ENCODE data around the gene LRRC4B. TPM values are rescaled to one million over a fixed set of nuclear protein-coding genes. Genes with fewer than 3 reads are reported as not detected.

The LRRC4B gene
- total and polyA plus RNA-seq, 2 of the 4 experiments (the other 2 are of a cell fraction) = 0.03 TPM; not detected in 1

- TF ChIP-seq RAD21 (IDR thresholded peaks at IDR 0.05; ENCODE audit: low read length) (no peak), SMC3 (IDR thresholded peaks at IDR 0.05; ENCODE audit: low read depth, low read length) (no peak)
Measured at GRCh38 chr19:50476224-50476906, 91.9 kb downstream of the LRRC4B start, which contains the start of the genes EMC10 and GARIN5A (continued).

- in situ Hi-C loops (cut with MboI; ENCODE audit: low sequenced_read_pairs) = no loop called here
- H3K18ac ChIP-seq (ENCODE audit: low read depth, low read length) = no peak overlapping the region
- no peaks in the 10 kb centered on the region for H3K9me3 ChIP-seq (ENCODE audit: control insufficient read depth, insufficient read depth, low read length)
- H3K56ac ChIP-seq (ENCODE audit: extremely low read depth, insufficient read depth, low read length) = no peak overlapping the region
- dilution Hi-C loops (cut with HindIII; ENCODE audit: low sequenced_read_pairs, unreplicated experiment) = no loop called here
- H4K91ac ChIP-seq (ENCODE audit: insufficient read depth, low read depth, low read length) = no peak overlapping the region
- no peak overlapping the region for H3K27ac ChIP-seq (ENCODE audit: insufficient read depth, low read length)
- H3K4me3 ChIP-seq (ENCODE audit: insufficient read depth, low read depth, low read length) = peak overlapping the region; percentile 4; the same call in 1 of the 2 replicates
- no TSS peak for BruUV-seq (replicated peaks)
- peak overlapping the region; percentile 97 for H2AK9ac ChIP-seq (replicated peaks; ENCODE audit: low read depth, low read length, poor library complexity)
- peaks cover 16% of the 10 kb centered on the region; the same call in 1 of the 2 replicates for H3K36me3 ChIP-seq (ENCODE audit: control insufficient read depth, insufficient read depth, low read length)
- H3K14ac ChIP-seq (replicated peaks; ENCODE audit: low read depth, low read length) = no peak overlapping the region
- no peak overlapping the region for H2AK5ac ChIP-seq (ENCODE audit: low read depth, low read length)
- DNase-seq (no peak), ATAC-seq (ENCODE audit: low read depth) (no peak)
- ChIA-PET CTCF (no interaction called here), POLR2A (ENCODE audit: unreplicated experiment) (no interaction called here)
- intact Hi-C loops (cut with micrococcal nuclease) = loop anchor here (2.0 to 5.0 kb wide), 2 partner anchors 35 to 108 kb away; partner anchors contain the start of genes JOSD2 and NAPSA
- H3K4ac ChIP-seq (ENCODE audit: low read depth, low read length) = peak overlapping the region; percentile 11; the same call in 1 of the 2 replicates
- H2BK5ac ChIP-seq (ENCODE audit: low read depth, low read length, poor library complexity, severe bottlenecking) = no peak overlapping the region
- H3K23ac ChIP-seq (ENCODE audit: low read depth, low read length) = no peak overlapping the region
- WGBS, 2 experiments (ENCODE audit: extremely low coverage in 2 of 2, insufficient read length in 1 of 2) = 73% methylated on average over 17 of the region's 29 CpGs; no CpG with 5 or more reads in 1 of the 2 experiments
- H3K4me1 ChIP-seq (ENCODE audit: control insufficient read depth, insufficient read depth, low read length) = 0 out of 2 replicates have a peak, but pooled peaks cover 2% of the 10 kb centered on the region
- peaks cover 5% of the 10 kb centered on the region; the same call in 1 of the 2 replicates for H3K9me1 ChIP-seq (ENCODE audit: insufficient read depth, low read length)
- H3K4me2 ChIP-seq (ENCODE audit: low read depth, low read length) = no peak overlapping the region
- peaks cover 16 to 27% of the 10 kb centered on the region in 2 experiments for H3K79me1 ChIP-seq (ENCODE audit: low read depth in 1 of 2, low read length in 2 of 2)
- H4K20me1 ChIP-seq (ENCODE audit: insufficient read depth, low read length) = peaks cover 12% of the 10 kb centered on the region
- no peaks in the 10 kb centered on the region for H3K27me3 ChIP-seq (ENCODE audit: control insufficient read depth, insufficient read depth, low read length)
- peak overlapping the region; percentile 100 for H2AFZ ChIP-seq (replicated peaks; ENCODE audit: low read length, poor library complexity)
- no peak overlapping the region for H2BK15ac ChIP-seq (ENCODE audit: low read depth, low read length)
- H3K9ac ChIP-seq (ENCODE audit: low read depth, low read length) = no peak overlapping the region
- TF ChIP-seq NFE2L2 (IDR thresholded peaks at IDR 0.05; ENCODE audit: low read depth, low read length) (no peak), MXI1 (IDR thresholded peaks at IDR 0.05; ENCODE audit: borderline replicate concordance, low read depth, low read length) (no peak), RFX5 (IDR thresholded peaks at IDR 0.05; ENCODE audit: low read depth, low read length) (no peak)
- H4K8ac ChIP-seq (ENCODE audit: low read depth in 2 of 2, low read length in 2 of 2) = peak overlapping the region; percentile 17 to 81; a peak in 3 of 4 replicates
- no peak overlapping the region for H2BK20ac ChIP-seq (ENCODE audit: low read depth, low read length)
- H4K5ac ChIP-seq (ENCODE audit: low read depth, low read length) = peak overlapping the region; percentile 45
- H2BK120ac ChIP-seq (ENCODE audit: low read depth, low read length) = no peak overlapping the region
Measured at GRCh38 chr19:50475736-50476223, 92.5 kb downstream of the LRRC4B start.

Data from IMR-90 (cell line).